ENCODE results near the gene RPSA. TPM values are rescaled to one million over a fixed set of nuclear protein-coding genes. Genes with fewer than 3 reads are reported as not detected.
A peak's percentile ranks its signal among the peaks of the same experiment; 100 is the strongest.

The RPSA gene
- total and polyA plus RNA-seq, 9 of the 15 experiments (the other 6 are each of a cell fraction or from before 2014, with no cell fraction given) = 2,290 to 4,272 (median 2,730) TPM

DNA sequence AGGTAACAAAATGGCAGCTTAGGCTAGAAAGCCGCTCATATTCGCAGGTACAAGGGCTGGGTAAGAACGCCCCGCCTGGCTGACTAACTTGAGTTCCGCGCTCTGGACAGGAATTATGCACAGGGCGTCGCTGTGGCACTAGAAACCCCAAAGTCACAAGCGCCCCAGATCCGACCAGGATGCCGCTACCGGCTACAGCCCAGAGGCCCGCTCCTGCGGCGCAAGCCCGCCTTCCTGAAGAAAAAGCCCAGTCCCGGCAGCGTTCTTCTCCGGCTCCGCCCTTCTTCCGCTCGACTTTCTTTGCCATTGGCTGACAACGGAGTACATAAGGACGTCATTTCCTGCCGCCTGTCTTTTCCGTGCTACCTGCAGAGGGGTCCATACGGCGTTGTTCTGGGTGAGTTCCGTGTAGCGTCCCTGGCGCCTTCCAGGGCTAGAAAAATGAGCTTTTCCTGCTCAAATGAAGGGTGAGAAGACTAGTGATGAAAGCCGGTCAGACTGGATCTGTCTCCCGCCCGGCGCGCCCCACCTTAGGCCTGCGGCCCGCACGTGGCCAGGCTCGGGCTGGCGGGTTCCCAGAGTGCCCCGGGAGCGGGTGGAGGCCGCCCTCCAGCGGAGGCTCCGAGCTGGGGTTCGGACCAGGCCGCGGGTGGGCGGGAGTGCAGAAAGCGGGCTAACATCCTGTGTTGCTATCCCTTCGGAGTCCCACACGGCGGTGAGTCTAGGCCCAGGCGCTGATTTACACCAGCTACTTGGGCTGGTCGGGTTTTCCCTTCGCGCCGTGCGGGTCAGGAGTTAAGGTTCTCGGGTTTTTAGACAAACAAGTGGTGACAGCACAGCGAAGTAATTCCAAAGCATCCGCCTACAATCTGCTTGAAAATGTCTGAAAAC lies at the start of gene RPSA (continued):
- TF ChIP-seq, protein P1, sequence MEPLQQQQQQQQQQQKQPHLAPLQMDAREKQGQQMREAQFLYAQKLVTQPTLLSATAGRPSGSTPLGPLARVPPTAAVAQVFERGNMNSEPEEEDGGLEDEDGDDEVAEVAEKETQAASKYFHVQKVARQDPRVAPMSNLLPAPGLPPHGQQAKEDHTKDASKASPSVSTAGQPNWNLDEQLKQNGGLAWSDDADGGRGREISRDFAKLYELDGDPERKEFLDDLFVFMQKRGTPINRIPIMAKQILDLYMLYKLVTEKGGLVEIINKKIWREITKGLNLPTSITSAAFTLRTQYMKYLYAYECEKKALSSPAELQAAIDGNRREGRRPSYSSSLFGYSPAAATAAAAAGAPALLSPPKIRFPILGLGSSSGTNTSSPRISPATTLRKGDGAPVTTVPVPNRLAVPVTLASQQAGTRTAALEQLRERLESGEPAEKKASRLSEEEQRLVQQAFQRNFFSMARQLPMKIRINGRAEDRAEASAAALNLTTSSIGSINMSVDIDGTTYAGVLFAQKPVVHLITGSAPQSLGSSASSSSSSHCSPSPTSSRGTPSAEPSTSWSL (CRISPR knock-in tag; IDR thresholded peaks at IDR 0.05; ENCODE audit: borderline replicate concordance) = no peak
- TF ChIP-seq E4F1 (CRISPR knock-in tag; IDR thresholded peaks at IDR 0.05; ENCODE audit: borderline replicate concordance) (no peak), ZNF699 (CRISPR knock-in tag; IDR thresholded peaks at IDR 0.05; ENCODE audit: insufficient replicate concordance) (no peak), TRIM28 (IDR thresholded peaks at IDR 0.05) (peak; percentile 73; the same call in 1 of the 2 replicates), KHSRP (IDR thresholded peaks at IDR 0.05) (no peak), CCNT2 (IDR thresholded peaks at IDR 0.05; ENCODE audit: borderline replicate concordance, extremely low read depth, insufficient read length, low read depth, low read length) (peak; percentile 85), VEZF1 (CRISPR knock-in tag; IDR thresholded peaks at IDR 0.05) (peak; percentile 75), ZNF780A (CRISPR knock-in tag; IDR thresholded peaks at IDR 0.05) (no peak), WHSC1 (IDR thresholded peaks at IDR 0.05; ENCODE audit: low read length) (no peak), NR4A1 (CRISPR knock-in tag; IDR thresholded peaks at IDR 0.05) (peak; percentile 84; the same call in 1 of the 2 replicates), NR4A1 (tag; IDR thresholded peaks at IDR 0.05) (peak; percentile 73; the same call in 1 of the 2 replicates), ZNF561 (CRISPR knock-in tag; conservative IDR thresholded peaks at IDR 0.05) (no peak), THRAP3 (IDR thresholded peaks at IDR 0.05; ENCODE audit: borderline replicate concordance) (no peak), KLF16 (IDR thresholded peaks at IDR 0.05) (no peak), HSF4 (CRISPR knock-in tag; IDR thresholded peaks at IDR 0.05; ENCODE audit: borderline replicate concordance) (no peak)
- TF ChIP-seq, protein P2, sequence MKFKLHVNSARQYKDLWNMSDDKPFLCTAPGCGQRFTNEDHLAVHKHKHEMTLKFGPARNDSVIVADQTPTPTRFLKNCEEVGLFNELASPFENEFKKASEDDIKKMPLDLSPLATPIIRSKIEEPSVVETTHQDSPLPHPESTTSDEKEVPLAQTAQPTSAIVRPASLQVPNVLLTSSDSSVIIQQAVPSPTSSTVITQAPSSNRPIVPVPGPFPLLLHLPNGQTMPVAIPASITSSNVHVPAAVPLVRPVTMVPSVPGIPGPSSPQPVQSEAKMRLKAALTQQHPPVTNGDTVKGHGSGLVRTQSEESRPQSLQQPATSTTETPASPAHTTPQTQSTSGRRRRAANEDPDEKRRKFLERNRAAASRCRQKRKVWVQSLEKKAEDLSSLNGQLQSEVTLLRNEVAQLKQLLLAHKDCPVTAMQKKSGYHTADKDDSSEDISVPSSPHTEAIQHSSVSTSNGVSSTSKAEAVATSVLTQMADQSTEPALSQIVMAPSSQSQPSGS (CRISPR knock-in tag; IDR thresholded peaks at IDR 0.05) = no peak
- TF ChIP-seq, protein P3, sequence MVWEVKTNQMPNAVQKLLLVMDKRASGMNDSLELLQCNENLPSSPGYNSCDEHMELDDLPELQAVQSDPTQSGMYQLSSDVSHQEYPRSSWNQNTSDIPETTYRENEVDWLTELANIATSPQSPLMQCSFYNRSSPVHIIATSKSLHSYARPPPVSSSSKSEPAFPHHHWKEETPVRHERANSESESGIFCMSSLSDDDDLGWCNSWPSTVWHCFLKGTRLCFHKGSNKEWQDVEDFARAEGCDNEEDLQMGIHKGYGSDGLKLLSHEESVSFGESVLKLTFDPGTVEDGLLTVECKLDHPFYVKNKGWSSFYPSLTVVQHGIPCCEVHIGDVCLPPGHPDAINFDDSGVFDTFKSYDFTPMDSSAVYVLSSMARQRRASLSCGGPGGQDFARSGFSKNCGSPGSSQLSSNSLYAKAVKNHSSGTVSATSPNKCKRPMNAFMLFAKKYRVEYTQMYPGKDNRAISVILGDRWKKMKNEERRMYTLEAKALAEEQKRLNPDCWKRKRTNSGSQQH (CRISPR knock-in tag; IDR thresholded peaks at IDR 0.05) = peak; percentile 84
- TF ChIP-seq, protein P4, sequence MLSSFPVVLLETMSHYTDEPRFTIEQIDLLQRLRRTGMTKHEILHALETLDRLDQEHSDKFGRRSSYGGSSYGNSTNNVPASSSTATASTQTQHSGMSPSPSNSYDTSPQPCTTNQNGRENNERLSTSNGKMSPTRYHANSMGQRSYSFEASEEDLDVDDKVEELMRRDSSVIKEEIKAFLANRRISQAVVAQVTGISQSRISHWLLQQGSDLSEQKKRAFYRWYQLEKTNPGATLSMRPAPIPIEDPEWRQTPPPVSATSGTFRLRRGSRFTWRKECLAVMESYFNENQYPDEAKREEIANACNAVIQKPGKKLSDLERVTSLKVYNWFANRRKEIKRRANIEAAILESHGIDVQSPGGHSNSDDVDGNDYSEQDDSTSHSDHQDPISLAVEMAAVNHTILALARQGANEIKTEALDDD (IDR thresholded peaks at IDR 0.05) = peak; percentile 94
